ENCODE measurements around the gene MIPOL1. TPM values are rescaled to one million over a fixed set of nuclear protein-coding genes. Genes with fewer than 3 reads are reported as not detected.
"Not testable (repeated sequence)": the region's sequence is repeated elsewhere in the genome, so short reads cannot be mapped to it uniquely, and the experiment has no call there.

MIPOL1 gene
- total and polyA plus RNA-seq, 7 donors = 1.2 to 21.6 (median 11.7) TPM

DNA sequence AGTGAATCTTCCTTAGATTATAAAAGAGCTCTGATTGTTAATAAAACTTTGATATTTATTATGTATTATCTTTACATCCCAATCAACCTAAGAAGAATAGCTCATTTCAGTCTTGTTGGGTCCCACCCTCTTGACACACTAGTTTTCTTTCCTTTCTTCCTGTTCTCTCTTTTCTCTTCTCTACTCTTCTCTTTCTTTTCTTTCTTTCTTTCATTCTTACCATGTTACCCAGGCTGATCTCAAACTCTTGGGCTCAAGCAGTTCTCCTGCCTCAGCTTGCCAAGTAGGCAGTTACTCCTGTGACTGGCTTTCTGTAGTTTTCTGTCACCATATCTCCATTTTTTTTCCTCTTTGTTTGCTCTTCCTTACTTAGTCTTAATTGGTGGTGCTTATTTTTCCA lies 177.8 kb downstream of the MIPOL1 start:
- TF ChIP-seq EP300 (IDR thresholded peaks at IDR 0.05) (no peak), POLR2A (IDR thresholded peaks at IDR 0.05) (no peak), POLR2AphosphoS5 (IDR thresholded peaks at IDR 0.05) (no peak)
- TF ChIP-seq, protein P1, sequence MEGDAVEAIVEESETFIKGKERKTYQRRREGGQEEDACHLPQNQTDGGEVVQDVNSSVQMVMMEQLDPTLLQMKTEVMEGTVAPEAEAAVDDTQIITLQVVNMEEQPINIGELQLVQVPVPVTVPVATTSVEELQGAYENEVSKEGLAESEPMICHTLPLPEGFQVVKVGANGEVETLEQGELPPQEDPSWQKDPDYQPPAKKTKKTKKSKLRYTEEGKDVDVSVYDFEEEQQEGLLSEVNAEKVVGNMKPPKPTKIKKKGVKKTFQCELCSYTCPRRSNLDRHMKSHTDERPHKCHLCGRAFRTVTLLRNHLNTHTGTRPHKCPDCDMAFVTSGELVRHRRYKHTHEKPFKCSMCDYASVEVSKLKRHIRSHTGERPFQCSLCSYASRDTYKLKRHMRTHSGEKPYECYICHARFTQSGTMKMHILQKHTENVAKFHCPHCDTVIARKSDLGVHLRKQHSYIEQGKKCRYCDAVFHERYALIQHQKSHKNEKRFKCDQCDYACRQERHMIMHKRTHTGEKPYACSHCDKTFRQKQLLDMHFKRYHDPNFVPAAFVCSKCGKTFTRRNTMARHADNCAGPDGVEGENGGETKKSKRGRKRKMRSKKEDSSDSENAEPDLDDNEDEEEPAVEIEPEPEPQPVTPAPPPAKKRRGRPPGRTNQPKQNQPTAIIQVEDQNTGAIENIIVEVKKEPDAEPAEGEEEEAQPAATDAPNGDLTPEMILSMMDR (IDR thresholded peaks at IDR 0.05) = no peak
- Histone ChIP-seq H3K4me3 (no peak overlapping the region), H3K36me3 (no peaks in the 10 kb centered on the region), H3K27ac (no peak overlapping the region), H3K27me3 (no peaks in the 10 kb centered on the region), H3K9me3 (no peaks in the 10 kb centered on the region), H3K4me1 (no peaks in the 10 kb centered on the region)
- DNase-seq = no peak
- intact Hi-C loops (cut with DNase I) = no loop called here

DNA sequence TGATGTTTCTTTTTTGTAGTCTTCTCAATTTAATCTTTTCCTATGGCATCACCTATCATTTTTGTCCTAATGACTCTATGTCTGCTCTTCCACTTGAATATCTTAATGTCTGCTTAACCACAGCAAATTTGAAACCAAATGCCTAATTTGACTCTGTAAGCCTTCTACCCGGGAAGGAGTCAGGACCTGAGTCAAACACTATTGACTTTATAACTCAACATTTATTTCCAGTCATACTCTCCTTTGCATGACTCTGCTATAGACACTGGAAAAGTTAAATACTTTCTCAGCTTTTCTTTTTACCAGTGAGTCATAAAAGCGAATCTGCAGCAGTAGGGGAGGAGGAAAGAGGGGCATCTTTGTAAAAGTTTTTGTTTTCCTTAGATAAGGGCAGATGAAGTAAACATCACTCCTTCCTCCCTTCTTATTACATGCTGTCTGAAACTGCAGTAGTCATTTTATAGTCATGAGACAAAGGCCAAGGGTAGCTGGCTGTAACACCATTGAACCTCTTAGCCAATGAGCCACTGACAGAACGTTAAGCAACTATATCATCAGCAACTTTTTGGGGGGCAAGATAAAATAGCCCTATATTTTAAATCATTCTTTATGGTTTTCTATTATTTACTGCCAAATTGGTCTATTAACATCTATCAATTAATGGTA lies 179.3 kb downstream of the MIPOL1 start:
- Histone ChIP-seq H3K27ac (no peak overlapping the region), H3K9me3 (no peaks in the 10 kb centered on the region), H3K27me3 (no peaks in the 10 kb centered on the region), H3K4me1 (no peaks in the 10 kb centered on the region), H3K36me3 (no peaks in the 10 kb centered on the region), H3K4me3 (no peak overlapping the region)
- TF ChIP-seq, protein P1 (IDR thresholded peaks at IDR 0.05) = no peak
- TF ChIP-seq POLR2AphosphoS5 (IDR thresholded peaks at IDR 0.05) (no peak), POLR2A (IDR thresholded peaks at IDR 0.05) (no peak), EP300 (IDR thresholded peaks at IDR 0.05) (no peak)
- intact Hi-C loops (cut with DNase I) = no loop called here
- DNase-seq = no peak
- 28 to 65% methylated on average over 3 of the region's 3 CpGs for WGBS, 2 donors

DNA sequence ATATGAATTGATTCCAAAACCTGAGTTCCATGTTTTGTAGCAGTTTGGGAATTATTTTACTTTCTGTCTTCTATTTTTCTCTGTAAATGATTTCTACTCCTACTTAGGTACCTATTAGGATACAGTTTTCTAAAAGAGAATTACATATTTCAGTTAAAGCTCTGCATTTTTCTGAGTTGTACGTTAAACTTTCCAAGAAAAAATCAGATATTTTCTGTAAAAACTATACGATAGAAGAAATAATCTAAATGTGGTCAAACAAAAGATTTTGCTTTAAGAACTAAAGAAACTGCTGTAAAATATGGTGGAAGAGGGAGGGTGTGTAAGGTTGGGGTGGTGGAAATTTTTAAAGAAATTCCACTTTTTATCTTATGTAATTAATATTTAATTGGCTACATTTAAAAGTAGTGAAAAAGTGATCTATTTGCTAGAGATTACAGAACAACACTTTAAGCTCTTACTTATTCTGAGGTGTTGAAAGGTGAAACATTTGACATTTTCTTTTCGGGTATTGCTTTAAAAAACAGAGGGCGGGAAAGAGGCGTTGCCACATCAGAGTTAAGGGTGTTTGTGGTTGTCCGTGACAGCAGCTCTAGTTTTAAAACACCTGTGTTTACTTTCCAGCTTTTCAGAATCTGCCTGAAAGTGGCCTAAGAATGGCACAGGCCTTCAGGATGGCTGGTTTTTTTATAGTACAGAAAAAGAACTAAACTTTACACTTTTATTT lies 187.3 kb downstream of the MIPOL1 start:
- TF ChIP-seq POLR2AphosphoS5 (IDR thresholded peaks at IDR 0.05) = no peak
- TF ChIP-seq EP300 (IDR thresholded peaks at IDR 0.05) = no peak
- TF ChIP-seq, protein P1 (IDR thresholded peaks at IDR 0.05) = no peak
- TF ChIP-seq POLR2A (IDR thresholded peaks at IDR 0.05) = no peak
- H3K4me3 ChIP-seq = no peak overlapping the region
- peaks cover 0 to 2% (median 0%) of the 10 kb centered on the region in 4 donors for H3K9me3 ChIP-seq
- H3K27me3 ChIP-seq = no peaks in the 10 kb centered on the region
- H3K4me1 ChIP-seq = no peaks in the 10 kb centered on the region
- H3K36me3 ChIP-seq = no peaks in the 10 kb centered on the region
- no peak overlapping the region for H3K27ac ChIP-seq
- intact Hi-C loops (cut with DNase I) = no loop called here
- no peak for DNase-seq
- WGBS, 2 donors = 35 to 76% methylated on average over 6 of the region's 6 CpGs

DNA sequence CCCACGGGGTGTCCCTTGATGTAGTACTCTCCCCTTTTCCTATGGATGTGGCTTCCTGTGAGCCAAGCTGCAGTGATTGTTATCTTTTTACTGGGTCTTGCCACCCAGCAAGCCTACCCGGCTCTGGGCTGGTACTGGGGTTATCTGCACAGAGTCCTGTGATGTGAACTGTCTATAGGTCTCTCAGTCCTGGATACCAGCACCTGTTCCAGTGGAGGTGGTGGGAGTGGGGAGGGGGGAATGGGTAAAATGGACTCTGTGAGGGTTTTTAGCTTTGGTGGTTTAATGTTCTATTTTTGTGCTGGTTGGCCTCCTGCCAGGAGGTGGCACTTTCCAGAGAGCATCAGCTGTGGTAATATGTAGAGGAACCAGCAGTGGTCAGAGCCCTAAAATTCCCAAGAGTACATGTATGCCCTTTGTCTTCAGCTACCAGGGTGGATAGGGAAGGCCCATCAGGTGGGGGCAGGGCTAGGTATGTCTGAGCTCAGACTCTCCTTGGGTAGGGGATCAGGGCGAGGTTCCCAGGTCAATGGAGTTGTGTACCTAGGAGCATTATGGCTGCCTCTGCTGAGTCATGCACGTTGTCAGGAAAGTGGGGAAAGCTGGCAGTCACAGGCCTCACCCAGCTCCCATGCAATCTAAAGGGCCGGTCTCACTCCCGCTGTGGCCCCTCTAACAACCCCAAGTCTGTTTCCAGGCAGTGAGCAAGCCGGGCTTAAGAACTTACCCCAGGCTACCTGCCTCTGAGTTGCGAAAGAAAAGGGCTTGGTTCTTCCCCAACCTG lies 199.6 kb downstream of the MIPOL1 start:
- H3K36me3 ChIP-seq; H3K4me1 ChIP-seq; H3K9me3 ChIP-seq; H3K27me3 ChIP-seq; H3K4me3 ChIP-seq; H3K27ac ChIP-seq; DNase-seq; intact Hi-C loops (cut with DNase I): not testable (repeated sequence)
- WGBS, 2 donors = 80 to 87% methylated on average over 8 of the region's 8 CpGs

DNA sequence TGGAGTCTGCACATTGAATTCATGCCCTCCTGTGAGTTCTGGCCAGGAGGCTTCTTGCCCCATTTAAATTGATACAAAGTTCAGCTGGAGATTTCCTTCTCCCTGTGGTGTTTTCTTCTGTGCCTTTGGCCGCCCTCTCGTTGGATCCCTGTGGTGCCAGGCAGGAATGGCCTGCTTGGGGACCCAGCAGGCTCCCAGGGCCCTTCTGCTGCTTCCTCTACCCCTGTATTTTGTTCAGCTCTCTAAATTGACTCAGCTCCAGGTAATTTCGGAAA lies 200.1 kb downstream of the MIPOL1 start:
- Histone ChIP-seq H3K27ac (no peak overlapping the region), H3K27me3 (no peaks in the 10 kb centered on the region), H3K36me3 (peaks cover 0 to 5% (median 0%) of the 10 kb centered on the region in 4 donors), H3K9me3 (peaks cover 0 to 8% (median 2%) of the 10 kb centered on the region in 4 donors), H3K4me1 (no peaks in the 10 kb centered on the region), H3K4me3 (no peak overlapping the region)
- TF ChIP-seq, protein P1 (IDR thresholded peaks at IDR 0.05) = no peak
- 61 to 90% methylated on average over 3 of the region's 3 CpGs for WGBS, 2 donors
- intact Hi-C loops (cut with DNase I) = no loop called here
- no peak for DNase-seq
